Cardiac muscle cell (in vitro differentiated cells and primary cell): ENCODE results near the gene ACSF2. TPM values are rescaled to one million over a fixed set of nuclear protein-coding genes. Genes with fewer than 3 reads are reported as not detected.
A peak's percentile ranks its signal among the peaks of the same experiment; 100 is the strongest.

ENCODE experiments used
- DNase-seq, 2 donors: peaks; one replicate each; pipeline versions ENCODE4 v3.0.0 to v3.0.0-alpha.2; 2010 to 2017; ENCODE audit warnings: low read depth in 1 of 2, low spot score in 1 of 2
- H3K27ac ChIP-seq: fragments of 200-600 bp; sonication (generic); 2 replicates; pipeline ENCODE4 v1.5.1; 2016
- H3K27me3 ChIP-seq: fragments of 200-600 bp; sonication (generic); 2 replicates; pipeline ENCODE4 v1.6.0; 2016; ENCODE audit warnings: control low read depth
- H3K36me3 ChIP-seq: fragments of 200-600 bp; sonication (generic); 2 replicates; pipeline ENCODE4 v1.5.1; 2016; ENCODE audit warnings: control low read depth
- H3K4me1 ChIP-seq: fragments of 200-600 bp; sonication (generic); 2 replicates; pipeline ENCODE4 v1.8.1; 2017; ENCODE audit warnings: low read depth, mild to moderate bottlenecking, mixed run types
- H3K4me3 ChIP-seq: fragments of 200-600 bp; sonication (generic); 2 replicates; pipeline ENCODE4 v1.5.1; 2016; ENCODE audit warnings: mild to moderate bottlenecking
- H3K9me3 ChIP-seq: fragments of 200-600 bp; sonication (generic); 2 replicates; pipeline ENCODE4 v1.5.1; 2017; ENCODE audit warnings: low read depth, mild to moderate bottlenecking, control low read depth
- CTCF ChIP-seq: IDR thresholded peaks from 2 replicates; pipeline ENCODE4 v1.5.1; 2012; ENCODE audit warnings: low read depth, mild to moderate bottlenecking, low read length
- polyA plus RNA-seq: library from polyadenylated mRNA; unstranded; fragments of >200 nt; fragmentation: Nextera tagmentation; extraction: Ambion mirVana; gene quantifications from 2 replicates; pipeline ENCODE4 v1.2.1, GENCODE V29; 2016
- total RNA-seq: library from RNA; depleted of rRNA; stranded (reverse); fragments of >200 nt; gene quantifications from 2 replicates; pipeline ENCODE4 v1.2.3, GENCODE V29; 2016

The ACSF2 gene
- total and polyA plus RNA-seq, 2 experiments from 2014 or later: 73.3 to 177 TPM

DNA sequence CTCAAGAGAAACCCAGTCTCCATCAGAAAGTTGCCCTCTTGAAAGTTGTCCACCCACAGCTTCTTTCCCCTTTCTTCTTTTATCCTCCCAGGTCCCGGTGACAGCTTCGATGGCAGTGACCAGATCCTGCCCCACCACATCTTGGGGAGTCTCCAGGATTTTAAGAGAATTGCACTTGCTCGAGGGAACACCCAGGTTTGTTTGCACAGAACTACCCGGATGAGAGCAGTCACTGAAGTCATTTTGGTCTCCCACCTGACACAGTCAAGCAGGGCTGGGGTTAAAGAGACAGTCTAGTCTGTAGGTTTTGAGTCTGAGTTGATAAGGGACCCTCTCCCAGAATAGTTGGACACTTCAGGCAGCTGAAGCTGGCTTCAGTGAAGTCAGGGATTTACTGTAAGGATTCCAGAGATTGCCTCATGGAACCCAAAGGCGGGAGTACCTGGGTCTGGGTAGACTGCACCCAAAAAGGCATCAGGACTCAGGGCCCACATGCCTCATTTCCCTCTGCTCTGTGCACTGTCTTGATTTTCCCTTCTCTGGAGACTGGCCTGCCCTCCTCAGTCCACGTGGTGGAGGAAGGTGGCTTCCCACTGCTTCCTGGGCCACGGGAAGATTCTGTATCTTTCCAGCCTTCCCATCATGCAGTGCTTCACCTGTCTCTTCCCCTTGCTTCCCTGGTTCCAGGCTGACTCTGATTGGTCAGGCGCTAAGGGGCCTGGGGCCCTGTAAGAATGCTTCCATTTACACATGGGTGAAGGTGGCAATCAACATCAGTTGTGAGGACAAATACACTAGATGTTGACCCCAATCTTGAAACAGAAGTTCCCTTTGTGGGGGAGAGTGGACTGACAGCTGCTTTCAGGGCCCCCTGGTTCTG is 91.7 kb downstream of the ACSF2 start:
- Histone ChIP-seq H3K36me3 (no peaks in the 10 kb centered on the region), H3K4me1 (peaks cover 11% of the 10 kb centered on the region), H3K27ac (peak overlapping the region; percentile 50), H3K4me3 (no peak overlapping the region), H3K9me3 (no peaks in the 10 kb centered on the region), H3K27me3 (no peaks in the 10 kb centered on the region)
- DNase-seq: no peak
- no peak for TF ChIP-seq CTCF

DNA sequence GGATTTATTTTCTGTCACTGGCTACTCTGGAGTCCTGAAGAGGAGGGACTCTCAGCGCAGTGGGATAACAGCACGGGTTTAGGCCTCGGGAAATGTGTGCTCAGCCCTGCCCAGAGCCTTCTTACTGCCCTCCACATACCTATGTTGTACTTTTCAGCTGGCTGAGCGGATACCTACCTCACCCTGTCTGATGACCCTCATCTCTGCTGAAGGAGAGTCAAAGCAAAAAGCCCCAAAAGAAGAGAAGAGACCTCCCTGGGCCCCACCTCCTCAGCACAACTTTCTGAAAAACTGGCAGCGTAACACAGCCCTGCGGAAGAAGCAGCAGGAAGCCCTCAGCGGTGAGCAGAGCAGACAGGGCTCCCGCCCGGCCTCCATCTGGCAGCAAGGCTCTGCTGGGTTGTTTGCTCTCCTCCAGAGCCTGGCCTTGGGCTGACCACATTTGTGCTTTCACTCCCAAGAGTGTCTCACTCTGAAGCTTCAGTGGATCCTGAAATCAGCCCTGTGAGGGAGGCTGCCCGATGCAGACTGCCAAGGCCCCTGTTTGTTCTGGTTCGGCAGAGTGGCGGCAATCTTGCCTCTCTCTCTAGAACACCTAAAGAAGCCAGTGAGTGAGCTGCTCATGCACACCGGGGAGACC is 92.5 kb downstream of the ACSF2 start:
- Histone ChIP-seq H3K4me3 (no peak overlapping the region), H3K9me3 (no peaks in the 10 kb centered on the region)
- DNase-seq: peak in 1 of 2 donors; percentile 25

GRCh38 chr17:50519141-50519834 is 93.3 kb downstream of the ACSF2 start:
- Histone ChIP-seq H3K9me3 (no peaks in the 10 kb centered on the region), H3K36me3 (no peaks in the 10 kb centered on the region), H3K27me3 (no peaks in the 10 kb centered on the region), H3K4me3 (no peak overlapping the region), H3K4me1 (peaks cover 11% of the 10 kb centered on the region), H3K27ac (no peak overlapping the region)
- no peak for TF ChIP-seq CTCF
- no peak for DNase-seq

More for the DNA sequence above, 92.5 kb downstream of the ACSF2 start:
- Histone ChIP-seq H3K27ac (peak overlapping the region; percentile 50), H3K4me1 (peaks cover 11% of the 10 kb centered on the region), H3K36me3 (no peaks in the 10 kb centered on the region), H3K27me3 (no peaks in the 10 kb centered on the region)
- no peak for TF ChIP-seq CTCF

GRCh38 chr17:50520483-50520882 is 94.5 kb downstream of the ACSF2 start:
- H3K27ac ChIP-seq: no peak overlapping the region
- no peak for TF ChIP-seq CTCF
- H3K4me3 ChIP-seq: no peak overlapping the region
- no peaks in the 10 kb centered on the region for H3K9me3 ChIP-seq
- H3K36me3 ChIP-seq: no peaks in the 10 kb centered on the region
- H3K4me1 ChIP-seq: peaks cover 11% of the 10 kb centered on the region
- no peaks in the 10 kb centered on the region for H3K27me3 ChIP-seq
- DNase-seq: no peak

DNA sequence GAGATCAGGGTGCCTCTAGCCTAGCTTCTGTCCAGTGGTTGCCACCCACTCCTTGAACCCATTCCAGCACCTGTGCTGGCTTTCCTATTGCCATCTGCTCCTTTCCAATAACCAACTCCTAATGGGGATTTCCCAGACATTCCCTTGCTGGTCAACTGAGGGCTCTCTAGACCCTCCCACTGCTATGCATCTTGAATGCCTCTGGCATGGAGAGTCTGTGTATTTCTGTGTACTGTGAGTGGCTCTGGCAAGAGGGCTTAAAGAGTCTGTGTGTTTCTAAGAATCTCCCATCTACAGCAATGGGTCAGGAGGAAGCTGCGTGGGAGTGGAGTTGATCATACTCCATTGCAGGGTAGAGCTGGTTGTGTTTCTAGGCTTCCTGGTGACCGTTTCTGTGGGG is 95.5 kb downstream of the ACSF2 start:
- Histone ChIP-seq H3K27me3 (no peaks in the 10 kb centered on the region), H3K4me1 (peaks cover 11% of the 10 kb centered on the region), H3K27ac (no peak overlapping the region), H3K9me3 (no peaks in the 10 kb centered on the region), H3K36me3 (no peaks in the 10 kb centered on the region), H3K4me3 (no peak overlapping the region)
- no peak for TF ChIP-seq CTCF
- DNase-seq: no peak
